HG02938 (cell line): ENCODE results near the gene ADAMTS2.

Experiments
- ATAC-seq: cut with Tn5 transposase; IDR thresholded peaks from one replicate; pipeline ENCODE4 v1.9.1; 2021; ENCODE audit warnings: mild to moderate bottlenecking, moderate library complexity; ENCODE audit not compliant: unreplicated experiment

ADAMTS2 gene

DNA sequence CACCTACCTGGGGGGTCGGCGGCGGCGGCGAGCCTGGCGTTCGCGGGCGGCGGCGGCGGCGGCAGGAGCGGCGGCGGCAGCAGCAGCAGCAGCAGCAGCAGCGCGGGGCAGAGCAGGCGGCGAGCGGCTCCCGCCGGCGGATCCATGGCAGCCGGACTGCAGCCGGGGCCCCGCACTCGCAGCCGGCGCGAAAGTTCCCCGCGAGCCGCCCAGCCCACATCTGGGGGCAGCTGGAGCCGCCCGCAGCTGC lies 153 bp downstream of the ADAMTS2 start:
- ATAC-seq: no peak

GRCh38 chr5:179344431-179345182 lies 654 bp downstream of the ADAMTS2 start:
- ATAC-seq: no peak

DNA sequence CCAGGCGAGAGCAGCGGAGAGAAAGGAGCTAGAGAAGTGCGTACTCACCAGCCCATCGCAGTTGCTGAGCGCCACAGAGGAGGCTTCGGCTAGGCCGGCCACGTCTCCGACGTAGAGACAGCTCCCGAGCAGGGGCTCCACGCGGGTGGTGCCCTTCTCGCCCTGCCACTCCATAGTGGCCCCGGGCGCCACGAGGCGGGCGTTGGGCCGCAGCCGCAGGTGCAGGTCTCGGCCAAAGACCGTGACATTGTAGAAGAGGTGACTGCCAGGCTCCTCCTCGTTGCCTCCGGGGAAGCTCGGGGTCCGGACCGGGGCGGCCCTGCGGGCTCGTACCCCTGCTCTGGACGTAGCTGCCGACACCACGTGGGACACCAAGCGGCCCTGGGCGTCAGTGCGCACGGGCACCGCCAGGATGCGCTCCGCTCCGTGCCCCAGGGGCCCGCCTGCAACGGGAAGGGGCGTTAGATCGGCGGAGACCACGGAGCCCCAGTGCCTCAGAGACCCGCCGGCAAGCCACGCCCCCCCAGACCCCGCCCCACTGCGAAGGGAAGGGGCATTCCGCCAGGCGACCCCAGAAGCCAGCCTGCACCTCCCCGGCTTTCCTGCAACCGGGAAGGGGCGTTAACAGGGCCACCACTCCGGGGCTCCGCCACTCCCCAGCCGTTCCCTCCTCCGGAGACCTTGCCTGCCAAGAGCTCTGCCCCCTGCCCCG lies 1.4 kb downstream of the ADAMTS2 start:
- ATAC-seq: no peak

DNA sequence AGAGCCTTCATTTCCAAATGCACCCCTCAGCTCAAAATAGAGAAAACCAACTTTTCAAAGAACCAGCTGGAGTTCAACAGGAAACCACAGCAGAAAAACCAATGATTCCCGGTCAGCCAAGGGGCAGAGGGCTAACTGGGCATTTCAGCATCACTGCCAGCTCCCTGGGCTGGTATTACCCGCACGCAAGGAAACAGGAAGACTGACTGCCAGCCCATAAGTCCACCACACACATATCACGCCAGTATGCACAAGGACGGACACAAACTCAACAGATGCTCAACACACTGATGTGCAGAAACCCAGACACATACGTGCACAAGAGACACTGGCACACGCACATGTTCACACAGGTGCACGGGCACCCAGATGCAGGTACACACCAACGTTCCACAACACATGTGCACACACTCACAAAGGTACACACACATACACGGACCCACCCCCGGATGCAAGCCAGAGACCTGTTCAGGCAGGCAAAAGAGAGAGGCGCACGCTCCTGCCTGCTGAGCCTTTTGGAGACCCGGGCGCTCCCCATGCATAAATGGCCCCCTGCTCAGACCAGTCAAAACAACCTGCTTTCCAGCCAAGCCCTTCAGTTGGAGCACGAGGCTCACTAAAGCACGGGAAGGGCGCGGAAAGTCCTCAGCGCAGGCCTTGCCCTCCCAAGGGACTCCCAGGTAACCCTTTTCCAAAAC lies 2.1 kb downstream of the ADAMTS2 start:
- ATAC-seq: no peak

DNA sequence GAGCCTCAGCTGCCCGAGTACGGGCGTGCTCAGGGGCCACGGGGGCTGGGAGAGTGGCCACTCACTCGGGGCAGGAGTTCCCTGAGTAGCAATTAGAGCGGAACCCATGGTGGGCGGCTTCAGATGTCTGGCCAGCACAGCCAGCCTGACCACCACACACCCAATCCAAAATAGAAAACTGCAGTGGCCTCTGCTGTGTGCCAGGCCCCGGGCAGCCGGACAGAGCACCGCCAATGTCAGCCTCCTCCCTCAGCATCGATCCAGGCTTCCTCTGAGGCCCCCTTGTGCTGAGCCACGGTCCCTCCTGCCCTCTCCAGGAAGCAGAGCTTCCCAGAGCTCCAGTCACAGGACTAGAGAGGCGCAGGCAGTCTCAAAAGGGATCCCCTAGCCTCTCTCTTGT lies 2.7 kb downstream of the ADAMTS2 start:
- ATAC-seq: no peak

GRCh38 chr5:179340465-179340864 lies 4.8 kb downstream of the ADAMTS2 start:
- no peak for ATAC-seq

- ATAC-seq: no peak
Observed at GRCh38 chr5:179339996-179340395, 5.3 kb downstream of the ADAMTS2 start.

- ATAC-seq: no peak
Observed at GRCh38 chr5:179339081-179339480, 6.2 kb downstream of the ADAMTS2 start.

GRCh38 chr5:179337796-179338676 lies 7.2 kb downstream of the ADAMTS2 start:
- no peak for ATAC-seq

- no peak for ATAC-seq
Observed at GRCh38 chr5:179336871-179337795, 8.1 kb downstream of the ADAMTS2 start.

GRCh38 chr5:179336126-179336870 lies 9.0 kb downstream of the ADAMTS2 start:
- ATAC-seq: no peak

DNA sequence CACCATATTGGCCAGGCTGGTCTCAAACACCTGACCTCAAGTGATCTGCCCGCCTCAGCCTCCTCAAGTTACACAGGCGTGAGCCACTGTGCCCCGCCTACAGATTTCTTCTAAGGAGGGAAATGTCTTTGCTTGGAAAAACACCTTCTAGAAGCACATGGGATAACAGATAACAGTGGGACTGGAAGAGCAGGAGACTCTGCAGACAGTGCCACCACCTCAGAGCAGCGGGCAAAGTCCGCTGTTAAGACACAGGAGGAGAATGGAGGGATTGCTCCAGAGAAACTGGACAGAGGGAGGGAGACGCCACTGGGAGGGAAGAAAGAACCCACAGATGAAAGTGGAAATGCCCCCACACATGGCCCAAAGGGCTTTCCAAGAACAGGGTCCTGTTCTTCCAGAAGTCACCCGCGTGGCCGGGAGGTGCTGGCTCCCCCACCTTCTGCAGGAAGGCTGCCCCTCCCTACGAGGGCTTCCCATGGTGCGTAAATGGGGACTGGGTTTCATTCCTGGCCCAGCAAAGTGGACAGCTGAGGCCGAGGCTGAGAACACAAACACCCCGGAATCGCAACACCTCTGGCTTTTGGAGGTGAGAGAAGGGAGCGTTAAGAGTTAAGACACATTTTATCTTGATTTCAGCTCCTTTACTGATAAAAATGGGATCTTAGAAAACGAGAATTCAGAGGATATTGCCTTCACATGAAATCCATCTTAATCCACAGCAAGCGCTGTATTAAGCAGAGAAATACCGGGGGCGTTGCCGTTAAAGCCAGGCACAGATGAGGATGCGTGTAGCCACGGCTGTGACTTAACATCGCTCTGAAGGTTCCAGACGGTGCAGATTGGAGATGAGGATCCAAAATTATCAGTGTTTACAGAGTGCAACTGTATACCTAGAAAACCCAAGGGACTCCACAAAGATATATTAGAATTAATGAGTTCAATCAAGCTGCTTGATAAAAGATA lies 11.2 kb downstream of the ADAMTS2 start:
- no peak for ATAC-seq

GRCh38 chr5:179332741-179333290 lies 12.4 kb downstream of the ADAMTS2 start:
- no peak for ATAC-seq

GRCh38 chr5:179331591-179332375 lies 13.5 kb downstream of the ADAMTS2 start:
- ATAC-seq: no peak

DNA sequence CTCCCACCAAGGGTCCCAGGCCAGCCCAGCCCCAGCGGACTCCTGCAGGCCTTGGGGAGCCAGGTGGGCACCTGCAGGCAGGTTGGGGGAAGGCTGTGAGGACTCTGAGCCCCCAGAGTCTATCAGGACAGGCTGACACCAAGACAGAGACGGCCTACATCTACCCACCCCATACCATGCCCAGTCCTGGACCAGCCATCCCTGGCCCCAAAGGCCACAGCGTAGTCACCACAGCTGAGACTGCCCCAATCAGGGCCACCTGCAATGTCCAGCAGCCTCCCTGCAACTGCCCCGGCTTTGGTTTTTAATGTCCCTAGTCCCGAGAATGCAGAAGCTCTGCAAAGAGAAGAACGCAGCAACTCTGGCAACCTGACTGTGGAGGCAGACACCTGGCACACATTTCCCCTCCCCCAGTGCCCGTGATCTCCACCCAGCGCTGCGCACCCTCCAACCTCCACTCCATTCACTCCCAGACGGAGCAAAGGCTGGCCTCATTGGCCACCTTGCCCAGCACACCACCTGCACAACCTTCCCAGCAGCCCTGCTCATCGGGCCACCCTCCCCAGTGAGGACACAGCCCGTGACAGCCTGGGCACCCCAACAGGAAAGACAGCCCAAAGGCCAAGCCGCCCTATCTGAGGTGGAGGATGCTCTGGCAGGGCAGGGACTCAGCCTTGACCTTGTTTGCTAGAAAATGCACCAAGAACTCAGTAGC lies 14.9 kb downstream of the ADAMTS2 start:
- ATAC-seq: no peak

GRCh38 chr5:179328291-179328690 lies 17.0 kb downstream of the ADAMTS2 start:
- ATAC-seq: no peak
